Astrocyte of the cerebellum (primary cell): ENCODE results near the gene TMEM121B.

ENCODE experiments used
- DNase-seq: peaks from one replicate; pipeline ENCODE4 v3.0.0-alpha.2; 2011; ENCODE audit warnings: low read depth
- H3K4me3 ChIP-seq: 2 replicates; pipeline ENCODE4 v1.5.1; 2011; ENCODE audit warnings: mild to moderate bottlenecking, low read depth, low read length, moderate library complexity
- CTCF ChIP-seq: IDR thresholded peaks from 2 replicates; pipeline ENCODE4 v1.5.1; 2012; ENCODE audit warnings: low read length, low read depth, moderate library complexity, mild to moderate bottlenecking; ENCODE audit errors: missing control alignments
- in situ Hi-C: cut with HindIII; loops from 2 replicates; pipeline ENCODE4 v1.10.0; 2017; ENCODE audit warnings: low sequenced_read_pairs

The TMEM121B gene

DNA sequence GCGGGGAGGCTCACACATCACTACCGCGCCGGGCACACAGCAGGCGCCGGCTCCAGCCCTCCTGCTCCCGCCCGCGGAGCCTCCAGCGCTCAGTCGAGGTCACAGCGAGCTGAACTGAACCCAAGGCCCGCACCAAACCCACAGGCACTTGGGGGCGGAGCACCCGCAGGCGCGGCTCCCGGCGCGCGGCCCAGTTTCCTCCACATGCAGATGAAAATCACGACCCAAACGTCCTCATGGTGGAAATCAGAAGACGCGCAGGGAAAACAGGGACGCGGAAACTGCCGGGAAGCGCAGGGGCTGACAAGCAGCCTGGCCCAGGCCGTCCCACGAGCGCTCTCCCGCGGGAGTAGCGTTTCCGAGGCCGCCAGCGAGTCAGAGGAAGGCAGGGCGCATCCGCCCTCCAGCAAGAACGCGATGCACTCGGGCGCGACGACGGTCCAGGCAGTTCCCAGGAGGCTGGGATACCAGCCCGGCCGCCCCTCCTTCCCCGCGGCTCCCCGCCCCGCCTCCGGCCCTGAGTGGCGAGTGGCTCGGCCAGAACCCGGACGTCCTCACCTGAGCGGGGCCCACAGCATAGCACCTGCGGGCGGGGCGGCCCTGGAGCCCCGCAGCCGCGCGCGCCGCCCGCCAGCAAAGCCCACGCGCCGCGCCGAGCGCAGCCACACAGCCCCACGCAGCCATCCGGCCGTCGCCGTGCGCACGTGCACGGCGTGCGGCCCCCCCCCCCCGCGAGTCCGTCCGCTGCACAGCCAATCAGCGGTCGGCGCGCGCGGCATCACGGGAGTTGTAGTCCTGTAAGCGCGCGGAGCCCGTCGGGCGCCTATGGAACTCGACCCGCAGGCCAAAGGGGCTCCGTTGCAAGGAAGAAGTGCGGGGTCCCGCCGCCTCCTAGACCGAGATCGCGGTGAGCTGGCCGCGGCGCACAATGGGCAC is 37.7 kb upstream of the TMEM121B start, which contains the start of gene HDHD5:
TSS of gene HDHD5 (minus strand) at position 710 of the 936 bp plus-strand sequence. CDS start at position 684, 26 bp downstream.
- in situ Hi-C loops, result no loop called here
- peak within 1 kb of the TSS; percentile 72 for H3K4me3 ChIP-seq
- no peak for TF ChIP-seq CTCF
- DNase-seq, result peak; percentile 41

GRCh38 chr22:17158176-17158567 is 37.0 kb upstream of the TMEM121B start:
- no peak for TF ChIP-seq CTCF
- in situ Hi-C loops, result no loop called here
- peak overlapping the region; percentile 72 for H3K4me3 ChIP-seq
- no peak for DNase-seq

DNA sequence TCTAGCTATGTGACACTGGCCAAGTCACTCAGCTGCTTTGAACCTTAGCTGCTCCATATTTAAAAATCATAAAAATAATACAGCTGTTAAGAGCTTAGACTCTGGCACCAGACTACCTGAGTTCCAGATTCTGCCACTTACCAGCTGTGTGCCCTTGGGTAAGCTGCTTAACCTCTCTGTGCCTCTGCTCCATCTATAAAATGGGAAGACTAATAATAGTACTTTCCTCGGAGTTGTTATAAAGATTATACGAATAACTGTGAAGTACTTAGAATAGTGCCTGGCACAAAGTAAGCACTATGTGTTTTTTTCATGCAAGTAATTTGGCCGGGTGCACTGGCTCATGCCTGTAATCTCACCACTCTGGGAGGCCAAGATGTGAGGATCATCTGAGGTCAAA is 36.6 kb upstream of the TMEM121B start:
- no peak for TF ChIP-seq CTCF
- DNase-seq, result no peak
- in situ Hi-C loops, result no loop called here
- peak overlapping the region; percentile 72 for H3K4me3 ChIP-seq

DNA sequence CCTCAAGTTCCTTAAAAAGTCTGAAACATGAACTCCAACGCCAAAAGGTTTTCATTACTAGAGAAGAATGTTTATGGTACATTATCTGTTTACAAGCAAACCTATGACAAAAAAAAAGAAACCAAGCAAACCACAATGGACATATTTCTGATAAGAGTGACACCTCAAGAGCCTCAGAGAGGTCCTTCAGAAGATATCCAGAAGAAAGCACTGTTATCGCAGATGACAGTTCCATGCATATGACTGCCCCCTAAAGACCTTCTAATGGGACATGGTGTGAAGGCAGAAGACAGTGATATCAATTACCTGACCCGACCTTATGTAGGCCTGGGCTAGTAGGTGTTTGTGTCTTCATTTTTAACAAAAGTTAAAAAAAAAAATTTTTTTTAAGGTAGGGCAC is 34.8 kb upstream of the TMEM121B start:
- in situ Hi-C loops, result no loop called here
- H3K4me3 ChIP-seq, result no peak overlapping the region
- no peak for TF ChIP-seq CTCF

DNA sequence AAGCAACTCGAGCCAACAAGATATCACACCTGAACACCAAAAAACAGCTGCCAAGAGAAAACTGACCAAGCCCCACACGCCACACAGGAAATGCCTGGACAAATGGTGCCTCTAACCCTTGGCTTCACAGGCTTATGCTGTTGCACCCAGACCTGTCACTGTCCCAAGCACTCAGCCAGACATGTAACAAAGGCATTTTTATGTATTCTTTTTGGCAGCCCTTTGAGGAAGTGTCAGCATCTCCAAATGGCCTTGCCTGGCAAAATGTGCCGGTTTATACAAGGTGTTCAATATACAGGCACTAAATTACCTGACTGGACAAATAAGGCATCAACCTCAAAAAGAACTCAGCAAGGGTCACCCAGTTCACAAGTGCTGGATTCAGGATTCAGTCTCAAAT is 31.8 kb upstream of the TMEM121B start:
- in situ Hi-C loops, result no loop called here
- TF ChIP-seq CTCF, result no peak
- no peak overlapping the region for H3K4me3 ChIP-seq
- DNase-seq, result no peak

More for the DNA sequence above, 34.8 kb upstream of the TMEM121B start:
- DNase-seq, result no peak

DNA sequence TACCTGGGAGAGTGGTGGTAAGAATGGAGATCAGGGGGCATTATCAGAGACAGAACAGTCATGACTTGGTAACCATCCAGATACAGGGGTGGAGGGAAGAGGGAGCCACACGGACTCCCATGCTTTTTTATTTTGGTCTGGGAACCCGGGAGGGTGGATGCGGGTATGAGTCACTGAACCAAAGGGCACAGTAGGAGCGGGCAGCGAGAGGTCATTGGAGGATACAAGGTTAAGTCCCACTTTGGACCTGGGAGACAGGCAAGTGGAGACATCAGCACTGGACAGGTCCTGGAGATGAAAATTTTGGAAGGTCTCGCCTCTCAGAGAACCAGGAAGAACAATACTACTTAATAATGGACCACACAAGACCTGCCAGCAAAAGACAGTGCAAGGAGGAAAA is 31.2 kb upstream of the TMEM121B start:
- no peak for TF ChIP-seq CTCF
- no peak for DNase-seq
- no peak overlapping the region for H3K4me3 ChIP-seq
- in situ Hi-C loops, result no loop called here
